ENCODE data around the gene TUBB. TPM values are rescaled to one million over a fixed set of nuclear protein-coding genes. Genes with fewer than 3 reads are reported as not detected.

The TUBB gene
- total and polyA plus RNA-seq, 9 of the 15 experiments (the other 6 are each of a cell fraction or from before 2014, with no cell fraction given), result 971 to 2,870 (median 1,478) TPM

DNA sequence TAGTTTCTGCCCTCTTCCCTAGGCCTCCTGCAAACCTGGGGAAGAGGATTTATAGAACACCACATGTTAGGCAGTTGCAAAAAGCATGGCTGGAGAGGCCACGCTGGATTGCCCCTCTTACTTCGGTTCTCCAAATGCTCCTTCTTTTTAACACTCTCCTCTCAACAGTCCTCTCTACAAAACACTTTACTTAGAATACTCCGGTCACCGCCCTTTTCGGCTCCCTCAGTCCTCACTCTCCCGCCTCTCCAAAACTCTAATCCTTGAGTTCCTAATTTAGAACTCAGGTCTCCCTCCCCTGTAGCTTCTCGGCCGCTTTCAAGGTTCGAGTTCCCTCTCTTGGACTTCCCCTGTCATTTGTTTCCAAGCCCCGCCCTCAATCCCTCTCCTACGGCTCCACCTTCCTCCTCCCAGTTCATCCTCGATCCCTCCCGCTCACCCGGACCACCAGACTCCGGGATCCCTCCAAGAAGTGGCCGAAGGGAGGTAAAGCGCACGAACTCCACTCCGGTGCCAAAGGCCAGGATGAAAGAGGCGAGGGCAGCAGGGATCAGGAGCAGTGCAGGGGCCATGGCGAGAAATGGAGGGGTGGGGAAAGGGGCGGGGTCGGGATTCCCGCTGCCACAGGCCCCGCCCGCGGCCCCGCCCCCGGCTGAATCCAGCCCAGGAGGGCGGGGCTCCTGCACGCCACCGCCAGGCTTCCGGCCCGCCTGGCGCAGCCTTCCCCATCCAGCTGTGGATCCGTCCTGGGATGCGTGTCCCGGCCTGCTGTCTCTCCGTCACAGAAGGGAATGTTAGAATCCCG, 29.5 kb upstream of the TUBB start, which contains the start of gene NRM (continued):
- TF ChIP-seq, protein P1, sequence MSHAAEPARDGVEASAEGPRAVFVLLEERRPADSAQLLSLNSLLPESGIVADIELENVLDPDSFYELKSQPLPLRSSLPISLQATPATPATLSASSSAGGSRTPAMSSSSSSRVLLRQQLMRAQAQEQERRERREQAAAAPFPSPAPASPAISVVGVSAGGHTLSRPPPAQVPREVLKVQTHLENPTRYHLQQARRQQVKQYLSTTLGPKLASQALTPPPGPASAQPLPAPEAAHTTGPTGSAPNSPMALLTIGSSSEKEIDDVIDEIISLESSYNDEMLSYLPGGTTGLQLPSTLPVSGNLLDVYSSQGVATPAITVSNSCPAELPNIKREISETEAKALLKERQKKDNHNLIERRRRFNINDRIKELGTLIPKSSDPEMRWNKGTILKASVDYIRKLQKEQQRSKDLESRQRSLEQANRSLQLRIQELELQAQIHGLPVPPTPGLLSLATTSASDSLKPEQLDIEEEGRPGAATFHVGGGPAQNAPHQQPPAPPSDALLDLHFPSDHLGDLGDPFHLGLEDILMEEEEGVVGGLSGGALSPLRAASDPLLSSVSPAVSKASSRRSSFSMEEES (CRISPR knock-in tag; IDR thresholded peaks at IDR 0.05), result no peak
- no peak for TF ChIP-seq TRIM24 (IDR thresholded peaks at IDR 0.05)
- no peak for TF ChIP-seq ESRRA (IDR thresholded peaks at IDR 0.05; ENCODE audit: borderline replicate concordance, low read depth)
- TF ChIP-seq, protein P2, sequence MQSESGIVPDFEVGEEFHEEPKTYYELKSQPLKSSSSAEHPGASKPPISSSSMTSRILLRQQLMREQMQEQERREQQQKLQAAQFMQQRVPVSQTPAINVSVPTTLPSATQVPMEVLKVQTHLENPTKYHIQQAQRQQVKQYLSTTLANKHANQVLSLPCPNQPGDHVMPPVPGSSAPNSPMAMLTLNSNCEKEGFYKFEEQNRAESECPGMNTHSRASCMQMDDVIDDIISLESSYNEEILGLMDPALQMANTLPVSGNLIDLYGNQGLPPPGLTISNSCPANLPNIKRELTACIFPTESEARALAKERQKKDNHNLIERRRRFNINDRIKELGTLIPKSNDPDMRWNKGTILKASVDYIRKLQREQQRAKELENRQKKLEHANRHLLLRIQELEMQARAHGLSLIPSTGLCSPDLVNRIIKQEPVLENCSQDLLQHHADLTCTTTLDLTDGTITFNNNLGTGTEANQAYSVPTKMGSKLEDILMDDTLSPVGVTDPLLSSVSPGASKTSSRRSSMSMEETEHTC (IDR thresholded peaks at IDR 0.05), result no peak
- TF ChIP-seq, protein P3, sequence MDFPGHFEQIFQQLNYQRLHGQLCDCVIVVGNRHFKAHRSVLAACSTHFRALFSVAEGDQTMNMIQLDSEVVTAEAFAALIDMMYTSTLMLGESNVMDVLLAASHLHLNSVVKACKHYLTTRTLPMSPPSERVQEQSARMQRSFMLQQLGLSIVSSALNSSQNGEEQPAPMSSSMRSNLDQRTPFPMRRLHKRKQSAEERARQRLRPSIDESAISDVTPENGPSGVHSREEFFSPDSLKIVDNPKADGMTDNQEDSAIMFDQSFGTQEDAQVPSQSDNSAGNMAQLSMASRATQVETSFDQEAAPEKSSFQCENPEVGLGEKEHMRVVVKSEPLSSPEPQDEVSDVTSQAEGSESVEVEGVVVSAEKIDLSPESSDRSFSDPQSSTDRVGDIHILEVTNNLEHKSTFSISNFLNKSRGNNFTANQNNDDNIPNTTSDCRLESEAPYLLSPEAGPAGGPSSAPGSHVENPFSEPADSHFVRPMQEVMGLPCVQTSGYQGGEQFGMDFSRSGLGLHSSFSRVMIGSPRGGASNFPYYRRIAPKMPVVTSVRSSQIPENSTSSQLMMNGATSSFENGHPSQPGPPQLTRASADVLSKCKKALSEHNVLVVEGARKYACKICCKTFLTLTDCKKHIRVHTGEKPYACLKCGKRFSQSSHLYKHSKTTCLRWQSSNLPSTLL (IDR thresholded peaks at IDR 0.05), result no peak
- no peak for TF ChIP-seq SMAD4 (CRISPR knock-in tag; conservative IDR thresholded peaks at IDR 0.05)
- TF ChIP-seq MAFF (IDR thresholded peaks at IDR 0.05; ENCODE audit: low read length), result no peak
- TF ChIP-seq NR4A1 (CRISPR knock-in tag; IDR thresholded peaks at IDR 0.05), result no peak
- no peak for TF ChIP-seq NR4A1 (tag; IDR thresholded peaks at IDR 0.05)
- no peak for TF ChIP-seq HNRNPUL1 (IDR thresholded peaks at IDR 0.05; ENCODE audit: low read length)
- no peak for TF ChIP-seq ZNF707 (CRISPR knock-in tag; conservative IDR thresholded peaks at IDR 0.05)
- TF ChIP-seq TSC22D4 (tag; IDR thresholded peaks at IDR 0.05), result no peak
- TF ChIP-seq, protein P4, sequence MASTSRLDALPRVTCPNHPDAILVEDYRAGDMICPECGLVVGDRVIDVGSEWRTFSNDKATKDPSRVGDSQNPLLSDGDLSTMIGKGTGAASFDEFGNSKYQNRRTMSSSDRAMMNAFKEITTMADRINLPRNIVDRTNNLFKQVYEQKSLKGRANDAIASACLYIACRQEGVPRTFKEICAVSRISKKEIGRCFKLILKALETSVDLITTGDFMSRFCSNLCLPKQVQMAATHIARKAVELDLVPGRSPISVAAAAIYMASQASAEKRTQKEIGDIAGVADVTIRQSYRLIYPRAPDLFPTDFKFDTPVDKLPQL (IDR thresholded peaks at IDR 0.05; ENCODE audit: extremely low read depth, insufficient read length), result no peak
- no peak for TF ChIP-seq MCM5 (IDR thresholded peaks at IDR 0.05; ENCODE audit: low read depth)
- TF ChIP-seq CHCHD3 (CRISPR knock-in tag; IDR thresholded peaks at IDR 0.05), result no peak
- no peak for TF ChIP-seq HNRNPH1 (optimal IDR thresholded peaks at IDR 0.05; ENCODE audit: low read depth, low read length)

Measured in K562 (cell line).